SK-N-SH (cell line): Measurements from ENCODE around the gene MACROH2A2. TPM values are rescaled to one million over a fixed set of nuclear protein-coding genes. Genes with fewer than 3 reads are reported as not detected.

Experiments used
- CTCF ChIA-PET: fragments of 300-600, 350-600 bp; formaldehyde crosslinking; extraction: SDS; loops from one replicate; lab custom pipeline; 2021; lab: Yijun Ruan, JAX
- POLR2A ChIA-PET: fragments of 350-600 bp; sonication (Branson Sonifier 250); formaldehyde crosslinking; extraction: SDS; loops from one replicate; lab custom pipeline; 2020; ENCODE audit warnings: antibody characterized with exemption, inconsistent platforms; lab: Yijun Ruan, JAX
- DNase-seq: peaks from one replicate; pipeline ENCODE4 v3.0.0; 2012
- H2AFZ ChIP-seq: fragments of 200-600 bp; sonication (generic); 2 replicates; pipeline ENCODE4 v1.8.1; 2016; ENCODE audit warnings: antibody characterized with exemption, mild to moderate bottlenecking, low read depth
- H3F3A ChIP-seq: fragments of 200-600 bp; sonication (generic); replicated peaks from 2 replicates; pipeline ENCODE3; 2016; ENCODE audit warnings: antibody characterized with exemption, mild to moderate bottlenecking; ENCODE audit not compliant: insufficient read depth
- H3K27ac ChIP-seq, 2 experiments: fragments of 200-500 bp in 1 of 2; fragments of 200-600 bp in 1 of 2; sonication (Bioruptor generic) in 1 of 2; sonication (generic), shearing (Covaris generic) in 1 of 2; 2 replicates each; pipeline versions ENCODE4 v1.5.1 to v1.6.1; 2014 to 2016; ENCODE audit warnings: low read depth in 2 of 2, inconsistent platforms in 1 of 2, low read length in 1 of 2, mild to moderate bottlenecking in 1 of 2, mixed read lengths in 1 of 2
- H3K27me3 ChIP-seq: fragments of 200-600 bp; sonication (generic), shearing (Covaris generic); 2 replicates; pipeline ENCODE4 v1.6.1; 2016; ENCODE audit warnings: mixed run types; ENCODE audit not compliant: insufficient read depth
- H3K36me3 ChIP-seq, 2 experiments: fragments of 200-500 bp in 1 of 2; fragments of 200-600 bp in 1 of 2; sonication (Bioruptor generic) in 1 of 2; sonication (generic) in 1 of 2; replicated peaks in 1 of 2; 2 replicates each; pipeline versions ENCODE3 to v1.5.1; 2014 to 2016; ENCODE audit warnings: low read length in 1 of 2, mild to moderate bottlenecking in 1 of 2; ENCODE audit not compliant: insufficient read depth in 2 of 2, control insufficient read depth in 1 of 2
- H3K4me1 ChIP-seq, 2 experiments: fragments of 200-500 bp in 1 of 2; fragments of 200-600 bp in 1 of 2; sonication (Bioruptor generic) in 1 of 2; sonication (generic), shearing (Covaris generic) in 1 of 2; 2 replicates each; pipeline versions ENCODE4 v1.5.1 to v1.6.1; 2014 to 2016; ENCODE audit warnings: low read depth in 1 of 2, low read length in 1 of 2, mixed run types in 1 of 2; ENCODE audit not compliant: insufficient read depth in 2 of 2, control insufficient read depth in 1 of 2
- H3K4me2 ChIP-seq: fragments of 200-600 bp; sonication (generic), shearing (Covaris generic); 2 replicates; pipeline ENCODE4 v1.6.1; 2017; ENCODE audit warnings: mixed run types
- H3K4me3 ChIP-seq, 2 experiments: fragments of 200-500 bp in 1 of 2; fragments of 200-600 bp in 1 of 2; sonication (Bioruptor generic) in 1 of 2; sonication (generic), shearing (Covaris generic) in 1 of 2; 2 replicates each; pipeline versions ENCODE4 v1.5.1 to v1.8.1; 2014 to 2016; ENCODE audit warnings: low read depth in 2 of 2, inconsistent platforms in 1 of 2, low read length in 1 of 2, mild to moderate bottlenecking in 1 of 2, mixed read lengths in 1 of 2, moderate library complexity in 1 of 2
- H3K79me2 ChIP-seq: fragments of 200-600 bp; sonication (generic); 2 replicates; pipeline ENCODE4 v1.8.1; 2017; ENCODE audit warnings: mild to moderate bottlenecking; ENCODE audit not compliant: insufficient read depth
- H3K9ac ChIP-seq: fragments of 200-600 bp; sonication (generic); 2 replicates; pipeline ENCODE4 v1.6.1; 2017; ENCODE audit warnings: mixed run types
- H3K9me2 ChIP-seq: fragments of 200-600 bp; sonication (generic); 2 replicates; pipeline ENCODE4 v1.6.1; 2017; ENCODE audit warnings: mixed run types
- H3K9me3 ChIP-seq: fragments of 200-600 bp; sonication (generic); 2 replicates; pipeline ENCODE4 v1.6.1; 2017; ENCODE audit warnings: mixed run types, mild to moderate bottlenecking, moderate library complexity
- H4K20me1 ChIP-seq: fragments of 200-600 bp; sonication (generic); 2 replicates; pipeline ENCODE4 v1.6.1; 2017; ENCODE audit warnings: mild to moderate bottlenecking, mixed run types; ENCODE audit not compliant: insufficient read depth
- CHD2 ChIP-seq: fragments of 150-350 bp; IDR thresholded peaks from 2 replicates; pipeline ENCODE4 v1.6.1; 2018; ENCODE audit warnings: low read length; ENCODE audit not compliant: partially characterized antibody
- ELF1 ChIP-seq: IDR thresholded peaks from 2 replicates; pipeline ENCODE4 v1.4.0; 2012
- FOSL2 ChIP-seq: IDR thresholded peaks from 2 replicates; pipeline ENCODE4 v1.4.0; 2012; ENCODE audit warnings: low read depth, mild to moderate bottlenecking, moderate library complexity, borderline replicate concordance
- FOXJ3 ChIP-seq: sonication (generic); formaldehyde crosslinking; IDR thresholded peaks from 2 replicates; pipeline ENCODE4 v1.5.1; 2020; ENCODE audit warnings: mild to moderate bottlenecking, missing genetic modification reagents
- FOXM1 ChIP-seq: IDR thresholded peaks from 2 replicates; pipeline ENCODE4 v1.4.0; 2012; ENCODE audit warnings: low read depth, mild to moderate bottlenecking
- GABPA ChIP-seq: IDR thresholded peaks from 2 replicates; pipeline ENCODE4 v1.4.0; 2012; ENCODE audit warnings: low read depth, mild to moderate bottlenecking
- JUND ChIP-seq: IDR thresholded peaks from 2 replicates; pipeline ENCODE4 v1.4.0; 2012
- MAX ChIP-seq: IDR thresholded peaks from 2 replicates; pipeline ENCODE4 v1.4.0; 2012; ENCODE audit warnings: low read depth
- MEF2A ChIP-seq: IDR thresholded peaks from 2 replicates; pipeline ENCODE4 v1.4.0; 2012; ENCODE audit warnings: low read depth, borderline replicate concordance
- MXI1 ChIP-seq: IDR thresholded peaks from 2 replicates; pipeline ENCODE4 v1.6.1; 2012; ENCODE audit warnings: mild to moderate bottlenecking, low read depth, low read length, improper control_type of control experiment
- NFIC ChIP-seq: IDR thresholded peaks from 2 replicates; pipeline ENCODE4 v1.4.0; 2012; ENCODE audit warnings: borderline replicate concordance
- POLR2AphosphoS5 ChIP-seq: IDR thresholded peaks from 2 replicates; pipeline ENCODE4 v1.6.1; 2012; ENCODE audit warnings: low read depth, low read length
- RAD21 ChIP-seq: IDR thresholded peaks from 2 replicates; pipeline ENCODE4 v1.6.1; 2012; ENCODE audit warnings: mild to moderate bottlenecking, low read length
- RCOR1 ChIP-seq: fragments of 150-350 bp; IDR thresholded peaks from 2 replicates; pipeline ENCODE4 v1.6.1; 2017; ENCODE audit warnings: antibody characterized with exemption, low read length
- RXRA ChIP-seq: IDR thresholded peaks from 2 replicates; pipeline ENCODE4 v1.4.0; 2012; ENCODE audit warnings: low read depth, mild to moderate bottlenecking, borderline replicate concordance
- SMC3 ChIP-seq: IDR thresholded peaks from 2 replicates; pipeline ENCODE4 v1.6.1; 2012; ENCODE audit warnings: low read depth, low read length, improper control_type of control experiment
- TAF1 ChIP-seq: IDR thresholded peaks from 2 replicates; pipeline ENCODE4 v1.6.1; 2012; ENCODE audit warnings: low read depth, mild to moderate bottlenecking, low read length, moderate library complexity, borderline replicate concordance
- TCF12 ChIP-seq: IDR thresholded peaks from 2 replicates; pipeline ENCODE4 v1.4.0; 2012
- USF1 ChIP-seq: IDR thresholded peaks from 2 replicates; pipeline ENCODE4 v1.4.0; 2012; ENCODE audit warnings: low read depth, borderline replicate concordance
- USF2 ChIP-seq: fragments of 150-350 bp; IDR thresholded peaks from 2 replicates; pipeline ENCODE4 v1.6.1; 2017; ENCODE audit warnings: antibody characterized with exemption, low read length, low read depth, borderline replicate concordance
- ZBTB33 ChIP-seq: IDR thresholded peaks from 2 replicates; pipeline ENCODE4 v1.4.0; 2012; ENCODE audit warnings: low read depth, borderline replicate concordance
- WGBS: methylation state at CpG from one replicate; pipeline ENCODE4 v1.1.6; 2017; ENCODE audit warnings: low lambda C conversion rate; 5-methylcytosine and 5-hydroxymethylcytosine counted together
- polyA plus RNA-seq, 3 experiments: library from polyadenylated mRNA; depleted of rRNA; stranded (reverse); fragments of >200 nt; gene quantifications; 2 replicates each; pipeline ENCODE4 v1.2.3, GENCODE V29; 2012

Gene MACROH2A2
- polyA plus RNA-seq, 1 of the 3 experiments (the other 2 are of a cell fraction): 28.9 TPM

GRCh38 chr10:70112071-70112470, 59.4 kb downstream of the MACROH2A2 start:
- Histone ChIP-seq H3K9me3 (no peaks in the 10 kb centered on the region), H3K27me3 (no peaks in the 10 kb centered on the region), H3K36me3 (peaks cover 10 to 47% of the 10 kb centered on the region in 2 experiments), H3K9ac (no peak overlapping the region), H3K4me2 (no peak overlapping the region), H4K20me1 (no peaks in the 10 kb centered on the region), H3K9me2 (no peaks in the 10 kb centered on the region), H3K4me1 (no peaks in the 10 kb centered on the region; a peak in 1 of 4 replicates), H3F3A (no peaks in the 10 kb centered on the region), H3K4me3 (no peak overlapping the region), H3K27ac (no peak overlapping the region), H3K79me2 (no peaks in the 10 kb centered on the region), H2AFZ (no peak overlapping the region)
- no peak for DNase-seq
- TF ChIP-seq FOXJ3 (CRISPR knock-in tag) (no peak), FOSL2 (no peak), FOXM1 (no peak), MXI1 (no peak), RCOR1 (no peak), POLR2AphosphoS5 (no peak), USF1 (no peak), ZBTB33 (no peak), TAF1 (no peak), USF2 (no peak), ELF1 (no peak), RAD21 (no peak), JUND (no peak), MAX (no peak), CHD2 (no peak)
- 97% methylated on average over 8 of the region's 8 CpGs for WGBS
- POLR2A ChIA-PET: no interaction called here
- CTCF ChIA-PET: interaction anchor here (9.2 kb wide), 1 partner anchor 31 kb away, joined by 157 read pairs; the partner anchor contains the start of gene TYSND1

- H3K27ac ChIP-seq: no peak overlapping the region
- POLR2A ChIA-PET: no interaction called here
- no peak for DNase-seq
- no peak overlapping the region for H2AFZ ChIP-seq
- WGBS: 100% methylated on average over 7 of the region's 15 CpGs
- no peaks in the 10 kb centered on the region for H3K27me3 ChIP-seq
- H3K9ac ChIP-seq: no peak overlapping the region
- H3F3A ChIP-seq: no peaks in the 10 kb centered on the region
- H3K79me2 ChIP-seq: no peaks in the 10 kb centered on the region
- CTCF ChIA-PET: interaction anchor here (1.1 to 9.2 kb wide), 15 partner anchors 10 to 275 kb away, joined by 3 to 184 read pairs (median 8); partner anchors contain the start of genes SAR1A and TYSND1
- H3K36me3 ChIP-seq: peaks cover 10 to 40% of the 10 kb centered on the region in 2 experiments
- TF ChIP-seq GABPA (no peak), USF1 (no peak), FOXJ3 (CRISPR knock-in tag) (no peak), MXI1 (no peak), TCF12 (no peak), NFIC (no peak), SMC3 (no peak), RXRA (no peak), MEF2A (no peak)
- H3K9me2 ChIP-seq: no peaks in the 10 kb centered on the region
- H3K4me1 ChIP-seq: no peaks in the 10 kb centered on the region; a peak in 1 of 4 replicates
- no peak overlapping the region for H3K4me2 ChIP-seq
- H3K4me3 ChIP-seq: no peak overlapping the region
- H4K20me1 ChIP-seq: no peaks in the 10 kb centered on the region
- H3K9me3 ChIP-seq: no peaks in the 10 kb centered on the region
These were observed 62.3 kb downstream of the MACROH2A2 start for GRCh38 chr10:70114902-70115301.
